ENCODE data around the gene TM9SF3. TPM values are rescaled to one million over a fixed set of nuclear protein-coding genes. Genes with fewer than 3 reads are reported as not detected.

The TM9SF3 gene
- total RNA-seq, 2 donors from 2014 or later, result 73.7 to 75.2 TPM

GRCh38 chr10:96500519-96500918, 86.3 kb downstream of the TM9SF3 start:
- intact Hi-C loops (cut with DNase I), result no loop called here
- Histone ChIP-seq H3K4me3 (no peak overlapping the region), H3K27me3 (no peaks in the 10 kb centered on the region), H3K4me1 (no peaks in the 10 kb centered on the region), H3K36me3 (replicated peaks in 1 of 2; ENCODE audit: insufficient read depth in 1 of 2, low read depth in 2 of 2) (no peaks in the 10 kb centered on the region), H3K9me3 (no peaks in the 10 kb centered on the region), H3K27ac (no peak overlapping the region)
- ATAC-seq (no peak), DNase-seq (no peak)
- TF ChIP-seq POLR2A (IDR thresholded peaks at IDR 0.05) (no peak), CTCF (IDR thresholded peaks at IDR 0.05) (no peak)
- WGBS, 2 donors, result 53 to 67% methylated on average over 7 of the region's 7 CpGs

GRCh38 chr10:96500050-96500449, 86.8 kb downstream of the TM9SF3 start:
- H3K9me3 ChIP-seq, result no peaks in the 10 kb centered on the region
- H3K4me1 ChIP-seq, result no peaks in the 10 kb centered on the region
- no peaks in the 10 kb centered on the region for H3K27me3 ChIP-seq
- no peak for ATAC-seq
- H3K4me3 ChIP-seq, result no peak overlapping the region
- no peak for DNase-seq
- H3K27ac ChIP-seq, result no peak overlapping the region
- 93 to 96% methylated on average over 3 of the region's 3 CpGs for WGBS, 2 donors
- intact Hi-C loops (cut with DNase I), result no loop called here
- no peaks in the 10 kb centered on the region for H3K36me3 ChIP-seq (replicated peaks in 1 of 2; ENCODE audit: insufficient read depth in 1 of 2, low read depth in 2 of 2)
- TF ChIP-seq CTCF (IDR thresholded peaks at IDR 0.05), result no peak
- no peak for TF ChIP-seq POLR2A (IDR thresholded peaks at IDR 0.05)

- Histone ChIP-seq H3K36me3 (replicated peaks in 1 of 2; ENCODE audit: insufficient read depth in 1 of 2, low read depth in 2 of 2) (no peaks in the 10 kb centered on the region), H3K27me3 (no peaks in the 10 kb centered on the region), H3K4me3 (no peak overlapping the region), H3K4me1 (no peaks in the 10 kb centered on the region), H3K9me3 (no peaks in the 10 kb centered on the region), H3K27ac (no peak overlapping the region)
- WGBS, 2 donors, result 58 to 64% methylated on average over 5 of the region's 5 CpGs
- TF ChIP-seq POLR2A (IDR thresholded peaks at IDR 0.05), result no peak
- intact Hi-C loops (cut with DNase I), result no loop called here
- ATAC-seq (no peak), DNase-seq (no peak)
These were observed 89.4 kb downstream of the TM9SF3 start for GRCh38 chr10:96497391-96497790.

GRCh38 chr10:96496281-96496925, 90.4 kb downstream of the TM9SF3 start:
- H3K27me3 ChIP-seq, result no peaks in the 10 kb centered on the region
- no peaks in the 10 kb centered on the region for H3K9me3 ChIP-seq
- H3K36me3 ChIP-seq (replicated peaks in 1 of 2; ENCODE audit: insufficient read depth in 1 of 2, low read depth in 2 of 2), result no peaks in the 10 kb centered on the region
- TF ChIP-seq CTCF (IDR thresholded peaks at IDR 0.05) (no peak), POLR2A (IDR thresholded peaks at IDR 0.05) (no peak)
- no peaks in the 10 kb centered on the region for H3K4me1 ChIP-seq
- no peak overlapping the region for H3K4me3 ChIP-seq
- ATAC-seq (no peak), DNase-seq (no peak)
- 48 to 57% methylated on average over 6 of the region's 6 CpGs for WGBS, 2 donors
- H3K27ac ChIP-seq, result no peak overlapping the region
- intact Hi-C loops (cut with DNase I), result no loop called here

GRCh38 chr10:96495544-96495943, 91.3 kb downstream of the TM9SF3 start:
- H3K4me1 ChIP-seq, result no peaks in the 10 kb centered on the region
- H3K4me3 ChIP-seq, result no peak overlapping the region
- no peak for ATAC-seq
- H3K27me3 ChIP-seq, result no peaks in the 10 kb centered on the region
- H3K9me3 ChIP-seq, result no peaks in the 10 kb centered on the region
- intact Hi-C loops (cut with DNase I), result no loop called here
- no peak for DNase-seq
- TF ChIP-seq CTCF (IDR thresholded peaks at IDR 0.05), result no peak
- no peak for TF ChIP-seq POLR2A (IDR thresholded peaks at IDR 0.05)
- H3K27ac ChIP-seq, result no peak overlapping the region
- WGBS, 2 donors, result 94 to 97% methylated on average over 6 of the region's 6 CpGs
- no peaks in the 10 kb centered on the region for H3K36me3 ChIP-seq (replicated peaks in 1 of 2; ENCODE audit: insufficient read depth in 1 of 2, low read depth in 2 of 2)

Measured in body of pancreas (tissue), 4 donors.